WERI-Rb-1 (cell line): ENCODE data around the gene POLR2E.

Source experiments
- DNase-seq: peaks from one replicate; pipeline ENCODE4 v3.0.0-alpha.2; 2020
- H3K27ac ChIP-seq: fragments of 250-450 bp; sonication (Bioruptor Pico); 2 replicates; pipeline ENCODE4 v1.5.1; 2020; ENCODE audit warnings: mild to moderate bottlenecking, moderate library complexity
- H3K27me3 ChIP-seq: fragments of 250-450 bp; sonication (Bioruptor Pico); 2 replicates; pipeline ENCODE4 v1.5.1; 2021; ENCODE audit warnings: mild to moderate bottlenecking, low read depth, moderate library complexity; ENCODE audit not compliant: insufficient read depth, severe bottlenecking
- H3K36me3 ChIP-seq: fragments of 250-450 bp; sonication (Bioruptor Pico); 2 replicates; pipeline ENCODE4 v1.5.1; 2020; ENCODE audit warnings: mild to moderate bottlenecking, moderate library complexity
- H3K4me3 ChIP-seq: 2 replicates; pipeline ENCODE4 v1.5.1; 2011; ENCODE audit warnings: low read depth, mild to moderate bottlenecking, control low read depth, low read length
- H3K9me3 ChIP-seq: fragments of 250-450 bp; sonication (Bioruptor Pico); 2 replicates; pipeline ENCODE4 v1.5.1; 2021; ENCODE audit warnings: mild to moderate bottlenecking, moderate library complexity; ENCODE audit not compliant: severe bottlenecking
- TF ChIP-seq, protein P1 (sequence below): IDR thresholded peaks from 2 replicates; pipeline ENCODE4 v1.5.1; 2011; ENCODE audit warnings: low read depth, mild to moderate bottlenecking, control low read depth, inconsistent platforms, low read length

Gene POLR2E

GRCh38 chr19:1074544-1075283 lies 20.5 kb downstream of the POLR2E start:
- H3K27me3 ChIP-seq, result no peaks in the 10 kb centered on the region
- no peak overlapping the region for H3K4me3 ChIP-seq
- DNase-seq, result no peak
- TF ChIP-seq, protein P1, sequence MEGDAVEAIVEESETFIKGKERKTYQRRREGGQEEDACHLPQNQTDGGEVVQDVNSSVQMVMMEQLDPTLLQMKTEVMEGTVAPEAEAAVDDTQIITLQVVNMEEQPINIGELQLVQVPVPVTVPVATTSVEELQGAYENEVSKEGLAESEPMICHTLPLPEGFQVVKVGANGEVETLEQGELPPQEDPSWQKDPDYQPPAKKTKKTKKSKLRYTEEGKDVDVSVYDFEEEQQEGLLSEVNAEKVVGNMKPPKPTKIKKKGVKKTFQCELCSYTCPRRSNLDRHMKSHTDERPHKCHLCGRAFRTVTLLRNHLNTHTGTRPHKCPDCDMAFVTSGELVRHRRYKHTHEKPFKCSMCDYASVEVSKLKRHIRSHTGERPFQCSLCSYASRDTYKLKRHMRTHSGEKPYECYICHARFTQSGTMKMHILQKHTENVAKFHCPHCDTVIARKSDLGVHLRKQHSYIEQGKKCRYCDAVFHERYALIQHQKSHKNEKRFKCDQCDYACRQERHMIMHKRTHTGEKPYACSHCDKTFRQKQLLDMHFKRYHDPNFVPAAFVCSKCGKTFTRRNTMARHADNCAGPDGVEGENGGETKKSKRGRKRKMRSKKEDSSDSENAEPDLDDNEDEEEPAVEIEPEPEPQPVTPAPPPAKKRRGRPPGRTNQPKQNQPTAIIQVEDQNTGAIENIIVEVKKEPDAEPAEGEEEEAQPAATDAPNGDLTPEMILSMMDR, result no peak
- no peak overlapping the region for H3K27ac ChIP-seq
- no peaks in the 10 kb centered on the region for H3K36me3 ChIP-seq
- no peaks in the 10 kb centered on the region for H3K9me3 ChIP-seq

- Histone ChIP-seq H3K4me3 (no peak overlapping the region), H3K27me3 (no peaks in the 10 kb centered on the region), H3K27ac (no peak overlapping the region), H3K36me3 (no peaks in the 10 kb centered on the region), H3K9me3 (no peaks in the 10 kb centered on the region)
- TF ChIP-seq, protein P1, result no peak
- no peak for DNase-seq
Observed at GRCh38 chr19:1073956-1074517, 21.1 kb downstream of the POLR2E start.

DNA sequence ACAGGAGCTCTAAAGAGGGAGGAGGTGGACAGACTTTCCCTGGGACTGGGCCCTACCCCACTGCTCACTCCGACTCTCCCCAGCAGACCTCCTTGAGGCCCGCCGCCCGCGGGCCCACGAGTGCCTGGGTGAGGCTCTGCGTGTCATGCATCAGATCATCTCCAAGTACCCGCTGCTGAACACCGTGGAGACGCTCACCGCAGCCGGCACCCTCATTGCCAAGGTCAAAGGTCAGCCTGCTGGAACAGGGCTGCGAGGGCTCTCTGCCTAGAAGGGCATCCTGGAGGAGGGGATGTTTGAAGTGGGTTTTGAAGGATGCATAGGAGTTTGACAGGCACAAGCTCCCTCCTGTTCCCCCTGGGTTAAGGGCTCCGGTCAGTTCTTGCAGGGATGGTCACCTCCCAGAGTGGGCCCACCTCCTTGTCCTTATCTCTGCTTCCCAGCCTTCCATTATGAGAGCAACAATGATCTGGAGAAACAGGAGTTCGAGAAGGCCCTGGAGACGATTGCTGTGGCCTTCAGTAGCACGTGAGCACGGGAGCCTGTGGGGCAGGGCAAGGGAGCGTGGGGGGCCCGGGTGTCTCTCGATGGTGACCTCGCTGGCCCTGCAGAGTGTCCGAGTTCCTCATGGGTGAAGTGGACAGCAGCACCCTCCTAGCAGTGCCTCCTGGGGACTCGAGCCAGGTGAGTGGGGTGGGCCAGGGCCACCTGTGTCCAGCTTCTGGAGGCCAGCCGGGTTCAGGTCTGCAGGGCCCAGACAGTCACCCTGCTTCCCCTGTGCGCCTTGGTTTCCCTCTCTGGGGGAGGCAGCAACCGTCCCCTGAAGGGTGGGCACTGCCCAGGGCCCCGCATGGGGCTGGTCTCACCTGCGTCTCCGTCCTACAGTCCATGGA lies 21.9 kb downstream of the POLR2E start:
- DNase-seq, result no peak
- no peaks in the 10 kb centered on the region for H3K36me3 ChIP-seq
- H3K9me3 ChIP-seq, result no peaks in the 10 kb centered on the region
- H3K27ac ChIP-seq, result no peak overlapping the region
- no peaks in the 10 kb centered on the region for H3K27me3 ChIP-seq
- H3K4me3 ChIP-seq, result no peak overlapping the region
- TF ChIP-seq, protein P1, result no peak

- Histone ChIP-seq H3K27ac (no peak overlapping the region), H3K36me3 (no peaks in the 10 kb centered on the region), H3K9me3 (no peaks in the 10 kb centered on the region), H3K4me3 (no peak overlapping the region), H3K27me3 (no peaks in the 10 kb centered on the region)
- no peak for DNase-seq
- TF ChIP-seq, protein P1, result no peak
Observed at GRCh38 chr19:1072371-1073015, 22.7 kb downstream of the POLR2E start.

- H3K27ac ChIP-seq, result no peak overlapping the region
- H3K27me3 ChIP-seq, result no peaks in the 10 kb centered on the region
- no peaks in the 10 kb centered on the region for H3K36me3 ChIP-seq
- H3K4me3 ChIP-seq, result no peak overlapping the region
- no peak for DNase-seq
- TF ChIP-seq, protein P1, result no peak
- H3K9me3 ChIP-seq, result no peaks in the 10 kb centered on the region
Observed at GRCh38 chr19:1070931-1071791, 24.0 kb downstream of the POLR2E start.
